Umbilical cord (tissue), 2 donors: ENCODE data around the gene TAL1. TPM values are rescaled to one million over a fixed set of nuclear protein-coding genes. Genes with fewer than 3 reads are reported as not detected.

Experiments used
- DNase-seq: peaks from one replicate; pipeline ENCODE4 v3.0.0-alpha.2; 2015; ENCODE audit warnings: low spot score
- total RNA-seq: library from RNA; depleted of rRNA; stranded (reverse); fragments of >200 nt; gene quantifications from one replicate; pipeline ENCODE4 v1.2.3, GENCODE V29; 2014; ENCODE audit warnings: low replicate concordance; ENCODE audit not compliant: insufficient read depth

Gene TAL1
- total RNA-seq, 1 donor from 2014 or later: 3.1 TPM

GRCh38 chr1:47178020-47178419 is 54.0 kb downstream of the TAL1 start:
- DNase-seq: no peak

- peak; percentile 61 for DNase-seq
Observed at GRCh38 chr1:47175227-47175934, 56.6 kb downstream of the TAL1 start.

GRCh38 chr1:47174656-47175020 is 57.4 kb downstream of the TAL1 start:
- no peak for DNase-seq

GRCh38 chr1:47172782-47173181 is 59.2 kb downstream of the TAL1 start:
- DNase-seq: no peak

Other genes starting within 250 kb of the TAL1 start
- not detected for gene CYP4X1, start 208.6 kb downstream of the TAL1 start, total RNA-seq
- gene CYP4Z1, start 165.0 kb downstream of the TAL1 start, total RNA-seq: not detected
- gene CYP4A22, start 94.8 kb downstream of the TAL1 start, total RNA-seq: not detected
- gene PDZK1IP1, start 42.2 kb downstream of the TAL1 start, total RNA-seq: not detected
- 3.6 TPM for gene STIL, start 81.9 kb upstream of the TAL1 start, total RNA-seq
- gene CMPK1, start 101.6 kb upstream of the TAL1 start, total RNA-seq: 157 TPM
- gene FOXE3, start 184.1 kb upstream of the TAL1 start, total RNA-seq: not detected
- 0.24 TPM for gene FOXD2, start 205.8 kb upstream of the TAL1 start, total RNA-seq